Measurements from ENCODE around the gene COL16A1.

Gene COL16A1

DNA sequence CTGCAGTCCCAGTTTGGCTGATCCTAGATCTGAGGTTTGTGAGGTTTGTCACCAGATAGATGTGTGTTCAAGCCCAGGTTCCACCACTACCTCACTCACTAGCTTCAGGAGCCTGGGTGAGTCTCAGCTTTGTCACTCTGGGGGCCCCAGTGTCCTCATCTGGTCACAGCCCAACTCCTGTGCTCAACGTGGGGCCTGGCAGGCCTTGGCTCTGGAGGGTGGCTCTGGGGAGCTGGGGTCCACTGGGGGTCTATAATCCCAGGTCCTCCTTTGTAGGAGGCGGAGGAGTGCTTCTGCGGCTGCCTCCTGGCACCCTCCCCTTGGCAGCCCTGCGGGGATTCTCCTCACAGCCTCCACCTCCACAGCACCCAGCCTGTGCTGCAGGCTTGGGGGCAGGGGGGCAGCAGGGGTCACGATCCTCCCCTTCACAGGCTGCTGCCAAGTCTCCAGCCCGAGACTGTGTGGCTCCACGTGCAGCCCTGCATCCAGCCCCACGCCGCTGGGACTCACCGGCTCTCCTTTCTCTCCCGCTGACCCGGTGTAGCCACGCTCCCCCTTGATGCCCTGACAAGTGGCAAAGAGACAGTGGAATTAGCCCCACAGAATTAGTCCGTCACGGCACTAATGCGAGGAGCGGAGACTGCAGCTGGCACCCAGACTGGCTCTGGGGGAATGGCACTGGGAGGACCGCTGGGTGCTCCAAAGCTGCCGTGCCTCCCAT is 36.6 kb downstream of the COL16A1 start:
- DNase-seq (ENCODE audit: low spot score) = no peak
- no peak for FAIRE-seq

DNA sequence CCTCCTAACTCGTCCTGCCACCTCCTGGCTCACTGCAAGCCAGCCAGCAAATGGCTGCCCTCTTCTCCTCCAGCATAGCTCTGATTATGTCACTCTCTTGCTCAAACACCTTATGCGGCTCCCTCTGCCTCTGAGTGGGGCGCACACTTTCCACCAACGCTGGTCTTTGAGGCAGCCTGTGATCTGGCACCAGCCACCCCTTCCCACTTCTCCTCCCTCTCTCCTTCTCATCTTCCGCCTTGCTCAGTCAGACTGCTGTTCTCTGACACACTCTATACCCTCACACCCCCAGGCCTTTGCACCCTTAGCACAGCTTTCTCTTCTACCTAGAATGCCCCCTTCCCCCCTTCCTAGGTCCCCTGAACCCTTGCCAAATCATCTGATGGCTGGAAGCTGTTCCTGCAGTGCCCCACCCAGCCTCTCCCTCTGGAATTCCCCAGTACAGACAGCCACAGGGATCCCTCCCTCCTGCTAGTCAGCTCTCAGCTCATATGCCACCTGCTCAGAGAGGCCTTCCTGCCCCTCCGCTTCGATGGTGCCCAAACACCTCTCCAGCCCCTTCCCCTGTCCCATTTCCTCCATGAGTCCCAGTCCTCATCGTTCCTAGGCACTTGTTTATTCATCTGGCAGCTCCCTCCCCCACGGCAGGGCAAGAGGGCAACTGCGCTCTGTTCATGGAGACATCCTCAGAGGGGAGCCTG is 37.4 kb downstream of the COL16A1 start:
- DNase-seq (ENCODE audit: low spot score) (no peak), FAIRE-seq (no peak)

DNA sequence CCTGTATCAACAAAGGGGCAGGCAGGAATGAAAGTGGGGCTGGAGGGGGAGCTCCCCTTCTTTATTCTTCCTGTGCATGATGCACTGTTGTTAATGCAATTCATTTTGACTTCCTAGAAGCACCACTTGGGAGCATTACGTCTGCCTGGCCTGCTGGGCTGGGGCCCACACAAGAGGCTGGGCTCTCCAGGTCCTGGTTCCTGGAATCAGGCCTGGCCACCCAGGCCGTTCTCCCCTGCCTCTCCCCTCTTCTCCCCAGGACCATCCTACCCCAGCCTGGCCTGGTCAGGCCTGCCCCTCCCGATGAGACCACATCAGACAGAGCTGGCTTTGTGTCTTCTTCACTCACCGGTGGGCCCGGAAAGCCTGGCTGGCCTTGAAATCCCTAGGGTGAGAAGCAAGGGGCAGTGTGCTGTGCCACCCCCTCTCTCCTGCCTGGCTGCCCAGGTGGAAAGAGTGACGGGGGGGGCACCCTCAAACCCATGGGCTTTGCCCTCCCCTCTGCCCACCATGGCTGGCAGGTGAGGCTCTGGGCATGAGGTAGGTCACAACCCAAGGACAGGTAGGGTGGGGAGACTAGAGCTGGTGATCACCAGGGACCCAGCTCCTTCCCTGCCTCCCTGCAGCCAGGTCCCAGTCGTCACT is 38.5 kb downstream of the COL16A1 start:
- FAIRE-seq = no peak
- no peak for DNase-seq (ENCODE audit: low spot score)

DNA sequence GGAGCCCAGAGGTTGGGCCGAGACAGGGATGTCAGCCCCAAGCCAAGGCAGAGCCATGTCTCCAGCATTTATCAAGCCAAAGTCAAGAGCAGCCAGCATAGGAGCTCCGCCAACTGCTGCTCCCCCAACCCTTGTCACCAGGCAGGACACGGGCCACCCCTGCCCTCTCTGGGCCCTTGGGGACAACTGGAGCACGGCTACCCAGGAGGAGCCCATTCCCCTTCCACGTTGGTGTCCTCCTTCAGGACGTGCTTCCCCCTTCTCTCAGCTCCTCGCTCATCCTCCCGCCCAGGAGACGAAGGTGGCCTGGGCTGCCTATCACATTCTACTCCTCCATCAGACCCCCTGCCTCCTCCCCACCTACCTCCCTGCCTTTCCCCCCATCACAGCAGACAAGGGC is 39.3 kb downstream of the COL16A1 start:
- no peak for FAIRE-seq
- DNase-seq (ENCODE audit: low spot score) = no peak

DNA sequence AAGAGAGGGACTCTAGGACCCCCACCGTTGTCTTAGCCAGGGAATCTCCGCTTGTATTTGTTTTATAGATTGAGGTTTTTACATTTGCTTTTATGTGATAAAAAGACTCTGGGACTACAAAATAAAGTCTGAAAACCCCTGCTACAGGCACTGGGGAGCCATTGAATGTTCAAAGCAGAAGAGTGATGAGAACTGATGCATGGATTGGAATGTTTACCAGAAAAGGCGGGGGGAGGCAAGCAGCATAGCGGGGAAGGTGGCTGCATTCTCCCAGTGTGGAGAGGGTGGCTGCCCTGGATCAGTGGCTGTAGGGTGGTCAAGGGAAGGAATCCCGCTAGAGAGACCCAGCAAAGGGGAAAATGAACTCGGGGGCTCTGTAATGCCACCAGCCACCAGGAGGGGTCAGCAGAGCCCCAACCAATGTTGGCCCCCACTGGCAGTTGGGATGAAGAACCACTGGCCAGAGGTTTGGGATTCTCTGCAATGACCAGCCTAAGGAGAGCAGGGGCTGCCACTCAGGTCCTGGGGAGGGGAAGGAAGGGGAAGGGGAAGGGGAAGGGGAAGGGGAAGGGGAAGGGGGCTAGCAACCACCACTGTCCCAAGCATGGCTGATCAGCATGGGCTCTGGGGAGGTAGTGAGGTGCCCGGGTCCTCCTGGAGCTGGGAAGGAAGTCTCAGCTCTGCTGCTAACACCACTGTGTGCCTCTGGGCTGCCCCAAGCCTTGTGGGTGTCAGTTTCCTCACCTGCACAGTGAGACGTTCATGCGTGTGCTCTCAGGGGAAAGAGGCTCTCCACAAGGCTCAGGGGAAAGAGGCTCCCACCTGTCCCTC is 40.0 kb downstream of the COL16A1 start:
- DNase-seq (ENCODE audit: low spot score) (peak; percentile 77), FAIRE-seq (peak; percentile 5)

DNA sequence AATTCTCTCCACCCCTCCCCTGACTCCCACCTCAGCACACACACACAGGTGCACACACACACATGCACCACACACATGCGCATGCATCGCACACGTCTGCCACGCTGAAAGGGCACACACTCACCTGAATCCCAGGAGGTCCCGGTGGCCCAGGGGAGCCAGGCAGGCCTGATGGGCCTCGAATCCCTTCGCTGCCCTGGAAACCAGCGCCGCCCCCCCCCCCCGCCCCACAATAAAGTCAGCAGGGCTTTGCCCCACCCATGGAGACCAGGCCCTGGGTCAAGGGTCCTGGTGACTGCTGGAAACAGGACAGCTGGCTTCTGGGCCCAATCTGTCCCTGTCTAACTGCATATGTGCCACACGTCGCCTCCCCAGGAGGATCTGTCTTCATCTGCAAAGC is 41.4 kb downstream of the COL16A1 start:
- no peak for FAIRE-seq
- DNase-seq (ENCODE audit: low spot score) = no peak

DNA sequence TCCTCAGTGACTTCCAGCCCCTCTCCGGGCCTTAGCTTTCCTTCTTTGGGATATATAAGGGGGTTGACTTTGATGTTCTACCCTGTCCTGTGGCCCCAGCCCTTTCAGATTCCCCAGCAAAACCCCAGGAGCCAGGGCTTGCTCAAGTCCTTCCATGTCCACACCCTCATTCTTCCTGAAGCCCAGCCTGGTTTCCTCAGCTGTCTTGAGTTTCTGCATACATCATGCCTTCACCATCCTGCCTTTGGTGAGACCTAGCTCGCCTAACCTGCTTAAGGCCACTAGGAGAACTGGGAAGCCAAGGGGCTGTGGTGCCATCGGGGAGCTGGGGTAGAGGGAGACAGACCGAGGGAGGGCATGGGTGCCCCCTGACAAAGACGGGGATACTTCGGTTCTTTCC is 42.0 kb downstream of the COL16A1 start:
- DNase-seq (ENCODE audit: low spot score) (no peak), FAIRE-seq (no peak)

DNA sequence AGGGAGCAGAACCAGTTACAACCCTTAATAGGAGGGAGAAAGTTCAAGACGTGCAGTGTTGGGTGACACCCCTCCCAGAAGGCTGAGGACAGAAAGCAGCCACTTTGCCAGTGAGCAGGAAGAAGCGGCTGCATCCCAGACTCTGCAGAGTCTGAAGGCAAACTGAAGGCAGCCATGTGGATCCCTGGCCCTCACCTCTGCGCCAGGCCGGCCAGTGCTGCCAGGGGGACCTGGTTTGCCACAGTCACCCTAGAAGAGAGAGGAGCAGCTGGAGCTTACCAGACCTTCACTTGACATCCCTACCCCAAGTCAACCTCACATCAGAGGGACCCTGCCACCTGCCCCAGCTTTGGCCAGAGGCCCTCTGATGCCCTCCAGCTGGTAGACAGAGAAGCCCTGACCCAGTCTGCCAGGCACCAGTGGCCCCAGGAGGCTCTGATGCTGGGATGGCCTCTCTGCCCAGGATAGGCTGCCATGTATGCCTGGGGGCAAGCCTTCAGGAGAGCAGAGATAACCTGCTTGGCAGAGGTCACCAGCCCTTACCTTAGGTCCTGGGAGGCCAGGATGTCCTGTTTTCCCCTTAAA is 42.9 kb downstream of the COL16A1 start:
- FAIRE-seq (no peak), DNase-seq (ENCODE audit: low spot score) (no peak)

DNA sequence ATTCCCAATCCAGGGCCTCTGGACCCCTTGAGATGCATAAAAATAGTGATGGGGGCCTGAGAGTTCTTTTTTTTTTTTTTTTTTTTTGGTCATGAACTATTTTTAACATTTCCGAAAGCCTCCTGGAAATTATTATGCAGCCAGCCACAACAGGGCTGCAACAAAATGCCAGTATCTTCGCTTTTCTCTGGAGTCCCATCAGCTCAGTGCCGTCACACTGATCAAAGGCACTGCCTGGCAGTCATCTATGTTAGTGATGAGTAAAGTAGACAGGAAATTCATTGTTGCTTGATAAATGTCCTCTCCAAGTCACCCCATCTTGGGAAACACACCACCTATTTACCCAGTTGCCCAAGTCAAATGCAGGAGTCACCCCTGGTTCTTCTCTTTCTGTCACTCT is 43.9 kb downstream of the COL16A1 start:
- DNase-seq (ENCODE audit: low spot score) (no peak), FAIRE-seq (no peak)

DNA sequence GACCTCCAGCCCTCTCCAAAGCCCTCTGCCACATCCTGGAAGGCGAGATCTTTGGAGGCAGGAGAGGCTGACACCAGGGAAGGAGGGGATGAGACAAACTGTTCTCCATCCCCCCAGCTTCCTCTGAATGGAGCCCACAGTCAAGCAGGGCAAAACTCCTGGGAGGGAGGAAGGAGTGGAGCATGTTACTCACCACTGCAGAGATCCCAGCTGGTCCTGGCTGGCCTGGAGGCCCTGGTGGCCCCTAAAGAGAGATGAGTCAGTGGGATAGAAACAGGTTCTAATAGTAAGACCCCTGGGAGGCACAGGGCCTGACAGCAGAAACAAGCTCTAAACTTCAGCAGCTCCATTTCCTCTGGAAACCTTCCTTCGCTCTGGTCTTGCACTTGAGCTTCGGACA is 45.1 kb downstream of the COL16A1 start:
- FAIRE-seq = no peak
- no peak for DNase-seq (ENCODE audit: low spot score)

DNA sequence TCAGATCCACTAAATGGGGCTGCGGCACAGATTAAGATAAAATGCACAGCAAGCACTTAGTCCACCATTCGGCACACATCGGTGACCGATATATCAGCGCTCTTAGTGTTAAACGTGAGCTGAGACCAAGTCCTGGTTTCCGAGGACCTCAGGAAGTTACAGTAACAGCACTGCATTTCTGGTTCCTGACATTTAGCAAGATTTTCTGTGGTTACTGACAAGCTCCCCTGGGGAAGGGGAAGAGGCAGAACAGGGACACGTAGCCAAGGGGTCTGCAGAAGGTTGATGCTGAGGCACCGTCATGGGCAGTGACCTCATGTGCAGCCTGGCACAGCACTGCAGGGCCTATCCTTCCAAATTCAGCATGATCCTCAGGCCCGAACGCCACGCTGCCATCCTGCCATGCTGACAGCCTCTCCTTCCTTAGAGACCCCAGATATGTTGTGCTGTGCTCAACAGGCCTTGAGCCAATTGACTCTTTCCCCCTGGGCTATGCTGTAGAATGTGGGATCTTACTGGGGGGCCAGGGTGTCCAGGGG is 45.8 kb downstream of the COL16A1 start:
- no peak for DNase-seq (ENCODE audit: low spot score)
- no peak for FAIRE-seq

DNA sequence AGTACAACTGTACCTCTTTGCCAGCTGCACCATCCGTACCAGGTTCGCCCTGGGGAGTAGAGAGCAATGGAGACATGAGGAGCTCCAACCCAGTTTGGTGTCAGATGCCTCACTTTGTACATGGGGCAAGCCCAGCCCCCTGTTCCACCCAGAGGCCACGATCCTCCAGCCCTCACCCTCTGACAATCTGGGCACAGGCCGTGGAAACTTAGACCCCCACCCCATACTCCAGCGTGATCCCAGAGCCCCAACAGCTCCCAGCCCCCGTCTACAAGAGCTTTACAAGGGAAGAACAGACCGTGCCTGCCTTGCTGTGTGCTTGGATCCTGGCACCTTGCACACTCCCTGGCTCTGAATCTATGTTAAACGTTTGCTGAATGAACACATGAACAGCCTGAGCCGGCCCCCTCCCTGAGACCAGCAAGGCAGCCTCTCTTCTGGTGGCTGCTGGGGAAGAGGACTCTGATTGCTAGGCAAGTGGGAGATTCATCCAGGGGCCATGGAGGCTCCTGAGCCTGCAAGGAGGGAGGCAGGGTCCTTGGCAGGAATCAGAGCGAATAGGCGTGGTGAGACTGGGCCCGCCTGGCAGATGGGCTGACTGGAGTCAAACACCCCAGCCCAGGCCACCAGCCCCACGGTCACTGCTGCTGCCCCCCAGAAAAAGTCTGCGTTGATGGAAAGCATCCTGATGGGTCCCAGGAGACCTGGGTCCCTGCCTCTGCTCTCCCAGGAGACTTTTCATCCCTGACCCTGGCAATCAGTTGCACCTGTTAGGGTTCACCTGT is 46.6 kb downstream of the COL16A1 start:
- FAIRE-seq = no peak
- DNase-seq (ENCODE audit: low spot score) = no peak

DNA sequence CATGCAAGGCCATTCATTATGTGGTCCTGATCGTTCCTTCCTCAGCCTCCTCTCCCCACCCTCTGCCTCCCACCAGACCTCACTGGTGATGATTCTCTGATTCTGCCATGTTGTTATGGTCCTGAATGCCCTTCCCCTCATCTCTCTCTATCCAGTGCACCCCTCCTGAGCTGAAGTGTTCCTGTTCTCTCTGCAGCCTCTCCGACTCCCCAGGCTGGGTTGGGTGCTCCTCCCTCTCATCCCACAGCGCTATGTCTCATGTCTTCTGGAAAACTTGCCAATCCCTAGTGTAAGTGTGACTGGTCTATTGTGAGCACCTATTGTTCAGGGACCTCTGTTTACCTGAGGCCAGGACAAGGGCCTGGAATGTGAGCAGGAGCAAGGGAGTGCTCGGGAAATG is 48.1 kb downstream of the COL16A1 start:
- FAIRE-seq (no peak), DNase-seq (ENCODE audit: low spot score) (no peak)

DNA sequence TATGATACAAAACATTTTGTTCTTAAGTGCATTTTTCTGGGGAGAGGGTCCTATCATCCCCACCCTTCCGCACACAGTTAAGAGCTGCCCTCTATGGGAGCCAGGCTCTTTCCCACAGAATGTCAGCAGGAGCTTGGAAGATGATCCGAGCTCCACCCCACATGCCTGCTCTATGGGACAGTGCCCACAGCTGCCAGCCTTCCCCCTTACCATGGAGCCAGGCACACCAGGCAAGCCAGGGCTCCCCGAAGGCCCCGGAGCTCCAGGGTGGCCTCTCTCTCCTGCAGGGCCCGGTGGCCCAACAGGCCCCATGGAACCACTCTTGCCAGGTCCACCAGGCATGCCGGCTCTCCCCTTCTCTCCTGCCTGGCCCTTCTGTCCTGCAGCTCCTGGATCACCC is 48.7 kb downstream of the COL16A1 start:
- FAIRE-seq = no peak
- no peak for DNase-seq (ENCODE audit: low spot score)

DNA sequence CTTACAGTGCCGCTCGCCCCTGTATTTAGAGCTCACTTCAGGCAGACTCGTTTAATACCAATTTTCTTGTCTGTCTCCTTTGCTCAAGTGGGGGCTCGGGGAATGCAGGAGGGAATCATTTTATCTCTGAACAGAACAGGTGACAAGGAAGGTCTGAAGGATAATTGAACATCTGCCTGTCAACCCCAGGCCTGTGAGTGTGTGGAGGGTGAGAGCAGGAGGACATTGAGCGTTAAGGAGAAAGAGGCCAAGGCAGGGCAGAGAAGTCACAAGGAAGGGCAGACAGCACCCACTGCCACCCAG is 49.4 kb downstream of the COL16A1 start:
- FAIRE-seq = no peak
- no peak for DNase-seq (ENCODE audit: low spot score)

DNA sequence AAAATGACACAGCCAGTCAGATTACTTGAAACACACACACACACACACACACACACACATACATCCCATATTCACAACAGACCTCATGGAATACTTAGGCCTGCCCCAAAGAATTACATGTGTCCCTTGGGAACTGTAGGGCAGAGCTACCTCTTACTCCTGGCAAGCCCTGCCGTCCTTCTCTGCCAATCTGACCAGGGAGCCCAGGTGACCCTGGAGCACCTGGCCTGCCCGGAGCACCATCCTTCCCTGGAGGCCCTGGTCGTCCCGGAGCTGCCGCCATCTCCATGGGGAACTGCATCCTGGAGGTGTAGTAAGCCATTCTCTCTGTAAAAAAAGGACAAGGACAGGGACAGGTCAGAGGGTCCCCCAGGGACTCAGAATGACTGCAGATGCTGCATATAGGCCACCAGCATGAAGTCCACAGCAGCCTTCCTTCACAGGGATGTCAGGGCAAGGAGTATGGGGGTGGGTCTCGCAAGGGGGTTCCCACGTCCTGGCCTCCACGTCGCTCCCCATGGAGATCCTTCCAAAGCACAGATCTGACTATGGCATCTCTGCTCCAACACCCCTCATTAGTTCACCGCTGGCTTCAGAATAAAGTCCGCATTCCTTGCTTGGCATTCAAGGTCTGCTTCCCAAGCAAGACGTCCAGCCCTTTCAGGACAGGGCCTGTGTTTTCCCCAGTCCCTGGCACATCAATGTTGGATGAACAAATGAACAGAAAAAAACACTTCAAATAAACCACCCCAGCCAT is 49.9 kb downstream of the COL16A1 start:
- no peak for DNase-seq (ENCODE audit: low spot score)
- no peak for FAIRE-seq

DNA sequence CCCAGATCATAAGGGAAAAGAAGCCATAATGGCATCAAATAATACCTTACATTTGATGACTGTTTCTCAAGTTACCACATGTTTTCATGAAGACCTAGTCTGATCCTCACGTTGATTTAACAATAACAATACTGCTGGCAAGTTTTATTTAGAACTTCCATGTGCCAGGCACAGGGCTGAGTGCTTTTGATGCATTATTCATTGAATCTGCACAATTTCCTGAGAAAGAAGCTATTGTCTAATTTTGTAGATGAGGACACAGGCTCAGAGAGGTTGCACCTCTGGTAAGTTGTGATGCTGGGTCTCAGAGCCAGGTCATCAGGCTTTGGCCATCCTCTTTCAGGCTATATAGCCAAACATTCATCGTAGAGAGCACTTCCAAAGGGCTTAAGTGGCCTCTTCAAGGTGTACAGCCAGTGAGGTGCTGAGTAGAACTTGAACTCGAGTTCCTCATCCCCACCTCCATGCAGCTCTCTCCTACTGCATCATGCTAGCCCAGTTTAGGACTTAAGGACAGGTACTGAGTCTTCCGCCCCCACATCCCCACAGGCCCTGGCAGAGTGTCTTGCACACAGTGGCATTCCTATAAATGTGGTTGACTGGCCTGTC is 50.8 kb downstream of the COL16A1 start:
- FAIRE-seq (no peak), DNase-seq (ENCODE audit: low spot score) (no peak)

DNA sequence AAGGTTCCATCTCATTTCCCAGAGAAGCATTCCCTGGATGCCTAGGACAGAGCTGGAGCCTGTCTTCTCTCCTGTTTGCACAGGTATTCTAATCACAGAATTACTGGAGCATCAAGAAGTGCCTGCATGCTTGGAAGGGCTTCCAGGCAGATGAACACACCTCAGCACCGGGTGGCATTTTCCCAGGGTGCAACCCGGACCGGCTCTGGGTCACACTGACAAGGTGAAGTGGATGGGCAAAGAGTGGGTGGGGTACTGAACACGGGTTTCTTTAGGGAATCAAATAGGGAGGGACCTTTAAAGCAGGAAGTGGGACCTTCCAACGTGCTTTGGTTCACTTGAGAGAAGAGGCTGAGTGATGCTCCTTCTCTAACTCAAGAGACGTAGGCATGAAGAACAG is 52.1 kb downstream of the COL16A1 start:
- DNase-seq (ENCODE audit: low spot score) (no peak), FAIRE-seq (no peak)

DNA sequence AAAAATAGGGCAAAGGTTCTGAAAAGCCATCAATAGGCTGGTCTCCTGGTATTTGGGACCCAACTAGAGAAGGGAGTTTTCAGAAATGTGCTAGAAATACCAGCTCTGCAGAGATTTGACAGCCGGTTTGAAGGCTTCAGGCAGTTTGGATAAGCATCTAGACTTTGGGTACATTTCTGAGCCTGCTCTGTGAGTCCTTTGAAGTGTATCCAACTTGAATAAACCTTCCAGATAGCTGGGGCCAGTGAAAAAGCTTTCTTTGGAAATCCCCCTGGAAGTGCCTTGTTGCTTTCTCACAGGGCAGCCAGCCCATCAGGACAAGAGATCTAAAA is 52.8 kb downstream of the COL16A1 start:
- DNase-seq (ENCODE audit: low spot score) (no peak), FAIRE-seq (no peak)

Measured in urothelium cell line (cell line).